ENCODE data around the gene SS18L1. TPM values are rescaled to one million over a fixed set of nuclear protein-coding genes. Genes with fewer than 3 reads are reported as not detected.

The SS18L1 gene
- total RNA-seq, 2 donors from 2014 or later = 10.1 to 17.7 TPM

DNA sequence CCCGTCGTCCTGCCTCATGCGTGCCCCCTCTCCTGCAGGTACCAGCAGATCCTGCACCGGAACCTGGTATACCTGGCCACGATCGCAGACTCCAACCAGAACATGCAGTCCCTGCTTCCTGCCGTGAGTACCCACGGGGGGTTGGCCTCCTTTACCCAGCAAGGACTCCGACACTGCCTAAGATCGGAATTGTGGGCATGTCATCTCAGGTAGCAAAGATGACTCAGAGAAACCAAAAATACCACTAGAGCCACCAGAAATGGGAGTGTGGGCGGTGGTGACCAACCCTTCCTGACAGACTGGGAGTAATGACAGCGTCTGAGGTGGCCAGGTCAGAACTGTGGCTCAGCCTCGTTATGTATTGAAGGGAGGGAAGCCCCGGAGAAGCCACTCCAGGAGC lies 16.3 kb downstream of the SS18L1 start:
- H3K4me3 ChIP-seq = no peak overlapping the region
- peaks cover 6% of the 10 kb centered on the region for H3K36me3 ChIP-seq
- H3K9ac ChIP-seq (ENCODE audit: low read depth in 2 of 2, low read length in 2 of 2) = no peak overlapping the region
- H3K4me1 ChIP-seq = no peaks in the 10 kb centered on the region
- H3K9me3 ChIP-seq = no peaks in the 10 kb centered on the region
- TF ChIP-seq, protein P1, sequence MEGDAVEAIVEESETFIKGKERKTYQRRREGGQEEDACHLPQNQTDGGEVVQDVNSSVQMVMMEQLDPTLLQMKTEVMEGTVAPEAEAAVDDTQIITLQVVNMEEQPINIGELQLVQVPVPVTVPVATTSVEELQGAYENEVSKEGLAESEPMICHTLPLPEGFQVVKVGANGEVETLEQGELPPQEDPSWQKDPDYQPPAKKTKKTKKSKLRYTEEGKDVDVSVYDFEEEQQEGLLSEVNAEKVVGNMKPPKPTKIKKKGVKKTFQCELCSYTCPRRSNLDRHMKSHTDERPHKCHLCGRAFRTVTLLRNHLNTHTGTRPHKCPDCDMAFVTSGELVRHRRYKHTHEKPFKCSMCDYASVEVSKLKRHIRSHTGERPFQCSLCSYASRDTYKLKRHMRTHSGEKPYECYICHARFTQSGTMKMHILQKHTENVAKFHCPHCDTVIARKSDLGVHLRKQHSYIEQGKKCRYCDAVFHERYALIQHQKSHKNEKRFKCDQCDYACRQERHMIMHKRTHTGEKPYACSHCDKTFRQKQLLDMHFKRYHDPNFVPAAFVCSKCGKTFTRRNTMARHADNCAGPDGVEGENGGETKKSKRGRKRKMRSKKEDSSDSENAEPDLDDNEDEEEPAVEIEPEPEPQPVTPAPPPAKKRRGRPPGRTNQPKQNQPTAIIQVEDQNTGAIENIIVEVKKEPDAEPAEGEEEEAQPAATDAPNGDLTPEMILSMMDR (IDR thresholded peaks at IDR 0.05) = no peak
- intact Hi-C loops (cut with DNase I) = no loop called here
- no peaks in the 10 kb centered on the region for H3K27me3 ChIP-seq
- no peak for DNase-seq
- H3K27ac ChIP-seq = no peak overlapping the region

DNA sequence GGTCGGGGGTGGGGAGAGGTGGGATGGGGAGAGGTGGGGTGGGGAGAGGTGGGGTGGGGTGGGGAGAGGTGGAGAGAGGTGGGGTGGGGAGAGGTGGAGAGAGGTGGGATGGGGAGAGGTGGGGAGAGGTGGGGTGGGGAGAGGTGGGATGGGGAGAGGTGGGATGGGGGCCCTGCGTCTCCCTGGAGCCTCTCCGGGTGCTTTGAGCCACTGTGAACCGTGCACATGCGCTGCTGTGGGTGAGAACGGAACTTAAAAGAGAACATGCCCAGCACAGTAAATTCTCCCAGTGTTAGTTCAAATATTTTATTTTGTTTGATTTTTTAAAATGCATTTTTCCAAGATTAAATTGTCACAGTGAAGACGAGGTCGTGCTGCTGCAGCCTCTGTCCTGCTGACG lies 16.7 kb downstream of the SS18L1 start:
- TF ChIP-seq, protein P1 (IDR thresholded peaks at IDR 0.05) = no peak
- intact Hi-C loops (cut with DNase I) = no loop called here
- no peak overlapping the region for H3K27ac ChIP-seq
- no peaks in the 10 kb centered on the region for H3K4me1 ChIP-seq
- peaks cover 6% of the 10 kb centered on the region for H3K36me3 ChIP-seq
- no peaks in the 10 kb centered on the region for H3K27me3 ChIP-seq
- no peak for DNase-seq
- no peak overlapping the region for H3K4me3 ChIP-seq
- no peak overlapping the region for H3K9ac ChIP-seq (ENCODE audit: low read depth in 2 of 2, low read length in 2 of 2)
- H3K9me3 ChIP-seq = no peaks in the 10 kb centered on the region

DNA sequence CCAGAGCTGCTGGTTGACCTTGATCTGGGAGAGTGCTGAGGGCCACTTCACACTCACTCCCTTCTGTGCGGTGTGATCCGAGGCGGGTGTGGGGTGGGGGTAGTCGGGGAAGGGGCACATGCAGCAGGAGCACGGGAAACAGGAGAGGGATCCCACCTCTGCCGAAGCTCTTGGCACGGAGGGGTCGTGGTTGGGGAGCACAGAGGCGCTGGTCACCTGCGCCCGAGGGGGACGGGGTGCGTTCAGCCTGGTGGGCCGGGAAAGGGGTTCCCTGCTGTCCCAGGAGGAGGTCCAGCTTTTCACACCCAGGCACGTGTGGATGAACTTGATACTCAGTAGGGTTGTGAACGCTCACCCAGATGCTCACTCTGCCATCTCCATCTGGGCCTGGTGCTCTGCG lies 17.3 kb downstream of the SS18L1 start:
- Histone ChIP-seq H3K4me3 (no peak overlapping the region), H3K36me3 (peaks cover 6% of the 10 kb centered on the region), H3K9ac (ENCODE audit: low read depth in 2 of 2, low read length in 2 of 2) (no peak overlapping the region), H3K27ac (no peak overlapping the region), H3K9me3 (no peaks in the 10 kb centered on the region), H3K4me1 (no peaks in the 10 kb centered on the region), H3K27me3 (no peaks in the 10 kb centered on the region)
- TF ChIP-seq, protein P1 (IDR thresholded peaks at IDR 0.05) = no peak
- no peak for DNase-seq
- intact Hi-C loops (cut with DNase I) = no loop called here

DNA sequence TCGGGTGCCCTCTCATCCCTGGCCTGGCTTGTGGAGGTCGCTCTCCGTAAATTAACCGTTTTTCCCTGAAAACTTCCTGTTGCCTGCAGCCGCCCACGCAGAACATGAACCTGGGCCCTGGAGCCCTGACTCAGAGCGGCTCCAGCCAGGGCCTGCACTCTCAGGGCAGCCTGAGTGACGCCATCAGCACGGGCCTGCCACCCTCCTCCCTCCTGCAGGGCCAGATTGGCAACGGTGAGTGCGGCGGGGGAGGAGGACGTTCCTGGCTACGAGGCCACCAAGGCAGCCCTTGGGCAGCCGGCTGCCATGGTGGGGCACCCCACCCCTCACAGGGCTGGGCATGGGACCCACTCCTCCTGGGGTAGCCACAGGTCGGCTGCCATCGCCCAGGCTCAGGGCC lies 17.8 kb downstream of the SS18L1 start:
- no peaks in the 10 kb centered on the region for H3K4me1 ChIP-seq
- no peaks in the 10 kb centered on the region for H3K9me3 ChIP-seq
- no peaks in the 10 kb centered on the region for H3K27me3 ChIP-seq
- no peak for DNase-seq
- intact Hi-C loops (cut with DNase I) = no loop called here
- H3K9ac ChIP-seq (ENCODE audit: low read depth in 2 of 2, low read length in 2 of 2) = no peak overlapping the region
- TF ChIP-seq, protein P1 (IDR thresholded peaks at IDR 0.05) = no peak
- no peak overlapping the region for H3K27ac ChIP-seq
- H3K36me3 ChIP-seq = peaks cover 6% of the 10 kb centered on the region
- no peak overlapping the region for H3K4me3 ChIP-seq

DNA sequence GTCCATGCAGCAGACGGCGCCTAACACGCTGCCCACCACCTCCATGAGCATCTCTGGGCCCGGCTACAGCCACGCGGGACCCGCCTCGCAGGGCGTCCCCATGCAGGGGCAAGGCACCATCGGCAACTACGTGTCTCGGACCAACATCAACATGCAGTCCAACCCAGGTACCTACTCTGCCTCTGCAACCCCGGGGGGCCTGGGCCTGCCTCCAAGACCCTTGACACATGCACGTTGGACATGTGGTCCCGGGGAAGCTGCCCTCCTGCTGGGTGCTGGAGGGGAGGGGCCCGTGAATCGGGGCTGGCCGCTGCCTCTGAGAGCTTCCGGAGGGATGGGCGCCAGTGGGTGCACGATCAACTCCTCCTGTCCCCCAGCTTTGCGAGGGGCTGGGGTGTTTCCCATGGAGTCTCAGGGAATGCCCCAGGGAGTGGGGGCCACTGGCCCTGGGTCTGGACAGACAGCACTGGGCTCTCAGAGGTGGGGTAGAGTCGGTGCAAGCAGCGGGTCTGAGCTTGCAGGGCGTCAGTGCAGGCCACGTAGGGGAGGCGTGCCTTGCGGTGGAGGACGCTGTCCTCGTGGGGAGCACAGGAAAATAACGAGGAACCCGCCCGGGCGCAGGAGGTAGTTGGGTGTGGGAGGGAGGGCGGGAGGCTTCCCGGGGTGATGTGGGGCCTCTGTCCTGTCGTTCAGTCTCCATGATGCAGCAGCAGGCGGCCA lies 19.4 kb downstream of the SS18L1 start:
- TF ChIP-seq, protein P1 (IDR thresholded peaks at IDR 0.05) = no peak
- no peak overlapping the region for H3K9ac ChIP-seq (ENCODE audit: low read depth in 2 of 2, low read length in 2 of 2)

More for the DNA sequence above, 19.4 kb downstream of the SS18L1 start:
- peaks cover 6% of the 10 kb centered on the region for H3K36me3 ChIP-seq
- H3K27ac ChIP-seq = no peak overlapping the region
- intact Hi-C loops (cut with DNase I) = no loop called here
- H3K4me1 ChIP-seq = no peaks in the 10 kb centered on the region
- no peak for DNase-seq
- no peak overlapping the region for H3K4me3 ChIP-seq
- H3K9me3 ChIP-seq = no peaks in the 10 kb centered on the region
- H3K27me3 ChIP-seq = no peaks in the 10 kb centered on the region

Data from colonic mucosa (tissue), 4 donors.